ENCODE measurements around the gene CD79B. TPM values are rescaled to one million over a fixed set of nuclear protein-coding genes. Genes with fewer than 3 reads are reported as not detected.
"Not testable (repeated sequence)": the region's sequence is repeated elsewhere in the genome, so short reads cannot be mapped to it uniquely, and the experiment has no call there.

CD79B gene
- total RNA-seq, 1 donor from 2014 or later = 12.5 TPM

DNA sequence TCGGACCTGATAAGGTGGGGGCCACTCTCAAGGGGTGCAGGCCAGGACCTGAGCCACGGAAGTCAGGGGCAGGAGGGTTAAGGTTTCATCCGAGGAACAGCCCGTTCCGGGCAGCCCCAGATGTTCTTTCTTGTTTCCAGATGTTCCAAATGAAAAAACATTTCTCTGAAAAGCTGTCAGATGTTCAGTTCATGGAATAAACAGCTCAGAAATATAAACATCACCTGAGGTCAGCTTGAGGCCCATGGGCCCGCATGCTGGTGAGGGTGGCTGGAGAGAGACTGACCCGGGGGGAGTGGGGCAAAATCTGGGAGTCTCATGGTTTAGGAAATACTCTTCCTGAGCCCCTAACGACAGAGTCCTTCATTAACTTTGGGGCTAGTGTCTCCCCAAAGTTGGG, 1.5 kb upstream of the CD79B start:
- DNase-seq (ENCODE audit: low spot score) = no peak

DNA sequence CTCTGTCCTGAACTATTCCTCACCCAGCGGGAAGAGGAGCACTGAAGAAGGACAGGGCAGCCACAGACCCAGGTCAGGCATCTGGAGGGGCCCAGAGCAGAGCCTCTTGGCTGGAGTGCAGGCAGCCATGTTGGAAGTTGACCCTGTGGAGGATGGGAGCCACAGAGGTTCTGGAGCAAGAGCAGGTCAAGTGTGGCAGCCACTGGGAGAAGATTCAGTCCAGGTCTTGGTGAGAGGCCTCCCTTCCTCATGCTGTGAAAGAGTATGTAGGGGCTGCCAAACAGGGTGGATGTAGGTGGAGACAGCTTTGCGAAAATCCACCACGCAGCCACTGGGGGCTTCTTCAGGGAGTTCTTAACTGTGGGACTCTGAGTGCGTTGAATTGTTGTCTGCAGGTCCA, 590 bp upstream of the CD79B start:
- no peak for DNase-seq (ENCODE audit: low spot score)

DNA sequence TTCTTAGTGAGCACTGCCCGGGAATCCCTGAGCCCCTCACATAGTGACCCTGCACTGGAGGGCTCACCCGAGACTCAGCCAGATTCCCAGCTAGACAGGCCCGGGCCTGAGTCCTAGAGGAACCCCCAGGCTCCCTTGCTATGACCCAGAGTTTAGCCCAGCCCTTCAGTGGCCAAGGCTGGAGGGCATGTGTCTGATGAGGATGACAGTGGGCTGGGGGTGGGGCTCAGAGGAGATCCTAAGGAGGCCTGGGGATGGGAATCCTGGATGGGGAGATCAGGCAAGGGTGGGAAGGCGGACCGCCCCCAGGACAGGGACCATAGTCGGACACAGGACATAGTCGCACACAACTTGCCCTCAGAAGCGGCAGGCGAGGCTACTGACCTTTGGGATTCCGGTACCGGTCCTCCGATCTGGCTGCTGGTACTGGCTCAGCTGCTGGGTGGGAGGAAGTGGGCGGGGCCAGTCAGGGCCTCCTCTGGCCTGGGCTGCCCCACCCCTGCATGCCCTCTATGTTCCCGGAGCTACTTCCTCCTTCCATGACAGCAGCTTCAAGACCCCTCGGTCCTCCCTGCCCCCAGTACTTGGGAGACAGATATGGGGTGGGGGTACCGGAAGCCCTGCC, 1.1 kb downstream of the CD79B start:
- DNase-seq (ENCODE audit: low spot score) = peak; percentile 72

DNA sequence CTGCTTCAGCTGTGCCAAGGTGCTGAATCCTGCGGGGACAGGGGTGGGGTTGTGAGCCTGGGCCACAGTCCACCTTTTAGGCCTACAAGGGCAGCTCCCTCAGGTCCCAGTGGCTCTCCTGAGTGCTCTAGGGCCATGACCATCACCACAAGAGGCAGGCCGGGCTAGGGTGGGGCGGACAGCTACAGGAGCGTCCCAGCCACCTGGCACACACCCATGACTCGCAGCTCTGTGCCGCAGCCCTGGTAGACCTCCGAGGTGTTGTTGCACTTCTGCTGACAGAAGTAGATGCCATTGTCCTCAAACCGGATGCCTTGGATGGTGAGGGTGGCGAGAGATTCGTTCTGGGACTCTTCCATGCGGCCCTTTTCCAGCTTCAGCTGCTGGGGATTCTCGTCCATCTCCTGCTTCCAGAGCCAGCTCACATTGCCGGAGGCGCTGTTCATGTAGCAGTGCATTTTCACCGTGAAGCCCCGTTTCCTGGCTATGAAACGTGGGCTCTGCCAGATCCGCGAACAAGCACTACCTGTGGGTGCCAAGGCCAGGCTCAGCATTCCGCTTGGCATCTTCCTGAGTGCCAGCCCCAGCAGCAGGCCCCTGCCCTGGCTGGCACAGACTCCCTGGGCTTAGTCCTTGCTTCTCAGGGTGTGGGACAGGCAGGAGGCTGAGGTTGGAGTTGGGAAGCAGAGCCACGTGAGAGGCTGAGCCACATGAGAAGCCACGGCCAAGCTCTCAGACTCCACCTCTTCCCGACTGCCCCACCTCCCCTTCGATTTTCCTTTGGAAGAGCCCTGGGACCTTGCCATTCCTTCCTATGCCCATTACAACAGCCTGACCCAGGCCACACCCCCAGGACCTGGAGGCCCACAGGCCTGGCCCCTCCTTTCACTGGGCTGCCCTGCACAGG, 2.0 kb downstream of the CD79B start:
- DNase-seq (ENCODE audit: low spot score) = no peak

DNA sequence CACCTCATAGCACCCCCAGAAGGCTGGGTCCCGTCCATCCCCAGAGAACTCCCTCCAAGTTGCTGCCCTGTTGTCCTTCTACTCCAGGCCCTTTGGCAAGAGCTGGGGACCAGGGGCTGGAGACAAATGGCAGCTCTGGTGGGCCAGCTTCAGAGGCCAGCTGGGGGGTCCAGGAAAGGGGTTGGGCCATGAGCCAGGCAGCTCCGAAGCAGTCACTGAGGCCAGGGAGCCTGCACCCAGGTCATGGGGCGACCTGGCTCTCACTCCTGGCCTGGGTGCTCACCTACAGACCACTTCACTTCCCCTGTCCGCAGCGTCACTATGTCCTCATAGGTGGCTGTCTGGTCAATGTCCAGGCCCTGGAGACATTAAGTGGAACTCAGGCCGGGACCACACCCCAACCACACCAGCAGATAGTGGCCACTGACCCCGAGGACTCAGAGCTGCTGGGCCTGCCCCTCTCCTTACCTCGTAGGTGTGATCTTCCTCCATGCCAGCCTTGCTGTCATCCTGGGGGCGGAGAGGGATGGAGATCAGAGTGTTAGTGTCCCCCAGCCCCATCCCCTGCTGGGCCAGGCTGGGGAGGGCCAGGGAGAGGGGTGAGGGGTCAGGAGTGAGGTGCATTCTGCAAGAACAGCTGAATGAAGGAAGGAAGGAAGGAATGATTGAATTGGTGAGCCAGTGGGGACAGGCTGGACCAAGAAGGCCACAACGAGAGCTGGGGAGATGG, 3.0 kb downstream of the CD79B start:
- no peak for DNase-seq (ENCODE audit: low spot score)

GRCh38 chr17:63928172-63928666, 3.9 kb downstream of the CD79B start:
- no peak for DNase-seq (ENCODE audit: low spot score)

GRCh38 chr17:63927464-63928171, 4.5 kb downstream of the CD79B start:
- DNase-seq (ENCODE audit: low spot score) = no peak

GRCh38 chr17:63926164-63926563, 6.0 kb downstream of the CD79B start:
- DNase-seq (ENCODE audit: low spot score) = no peak

DNA sequence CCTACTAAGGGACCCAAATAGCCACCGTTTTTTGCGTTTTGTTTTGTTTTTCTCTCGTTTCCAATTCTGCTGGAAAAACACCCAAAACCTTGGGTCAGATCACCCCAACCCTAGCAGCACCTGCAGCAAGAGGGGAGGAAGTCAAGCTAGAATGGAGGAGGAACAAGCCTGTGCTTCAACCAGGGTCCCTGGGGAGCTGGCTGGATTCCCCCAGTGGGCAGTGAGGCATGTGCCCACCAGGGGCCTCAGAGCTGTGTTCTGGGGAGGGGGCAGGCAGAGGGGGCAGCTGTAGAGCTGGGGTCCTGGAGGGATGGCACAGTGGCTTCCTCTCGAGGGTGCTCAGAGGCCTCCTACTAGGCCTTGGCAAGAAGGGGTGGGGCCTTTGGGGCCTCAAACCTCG, 6.5 kb downstream of the CD79B start:
- DNase-seq (ENCODE audit: low spot score) = no peak

GRCh38 chr17:63922402-63922801, 9.7 kb downstream of the CD79B start:
- DNase-seq (ENCODE audit: low spot score) = not testable (repeated sequence)

GRCh38 chr17:63920779-63921178, 11.4 kb downstream of the CD79B start:
- DNase-seq (ENCODE audit: low spot score) = not testable (repeated sequence)

DNA sequence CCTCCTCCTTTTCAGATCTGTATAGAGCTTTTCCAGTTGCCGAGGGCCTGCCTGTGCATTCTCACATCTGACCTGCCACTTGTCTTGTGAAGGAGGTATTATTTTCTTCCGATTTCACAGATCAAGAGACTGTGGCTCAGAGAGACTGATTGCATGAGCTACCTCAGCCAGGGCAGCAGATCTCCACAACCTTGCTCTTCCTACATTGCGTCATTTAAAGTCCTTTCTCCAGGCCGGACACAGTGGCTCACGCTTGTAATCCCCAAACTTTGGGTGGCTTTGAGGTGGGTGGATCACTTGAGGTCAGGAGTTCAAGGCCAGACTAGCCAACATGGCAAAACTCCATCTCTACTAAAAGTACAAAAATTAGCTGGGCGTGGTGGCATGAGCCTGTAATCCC, 12.1 kb downstream of the CD79B start:
- not testable (repeated sequence) for DNase-seq (ENCODE audit: low spot score)

GRCh38 chr17:63919311-63919723, 12.8 kb downstream of the CD79B start:
- peak; percentile 67 for DNase-seq (ENCODE audit: low spot score)

- DNase-seq (ENCODE audit: low spot score) = not testable (repeated sequence)
Observed at GRCh38 chr17:63918789-63919305, 13.3 kb downstream of the CD79B start, which contains the start of gene GH1. GH1 (minus strand) TSS chr17:63918839; CDS start chr17:63918776, 63 bp downstream.

DNA sequence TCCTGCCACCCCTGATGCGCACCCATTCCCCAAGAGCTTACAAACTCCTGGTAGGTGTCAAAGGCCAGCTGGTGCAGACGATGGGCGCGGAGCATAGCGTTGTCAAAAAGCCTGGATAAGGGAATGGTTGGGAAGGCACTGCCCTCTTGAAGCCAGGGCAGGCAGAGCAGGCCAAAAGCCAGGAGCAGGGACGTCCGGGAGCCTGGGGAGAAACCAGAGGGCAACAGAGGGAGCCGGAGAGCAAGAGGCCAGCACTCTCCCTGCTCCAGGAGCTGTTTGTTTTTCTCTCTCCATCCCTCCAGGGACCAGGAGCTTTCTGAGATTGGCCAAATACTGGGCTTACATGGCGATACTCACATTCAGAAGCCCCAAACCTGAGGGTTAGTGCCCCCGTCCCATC, 13.8 kb downstream of the CD79B start:
- no peak for DNase-seq (ENCODE audit: low spot score)

DNA sequence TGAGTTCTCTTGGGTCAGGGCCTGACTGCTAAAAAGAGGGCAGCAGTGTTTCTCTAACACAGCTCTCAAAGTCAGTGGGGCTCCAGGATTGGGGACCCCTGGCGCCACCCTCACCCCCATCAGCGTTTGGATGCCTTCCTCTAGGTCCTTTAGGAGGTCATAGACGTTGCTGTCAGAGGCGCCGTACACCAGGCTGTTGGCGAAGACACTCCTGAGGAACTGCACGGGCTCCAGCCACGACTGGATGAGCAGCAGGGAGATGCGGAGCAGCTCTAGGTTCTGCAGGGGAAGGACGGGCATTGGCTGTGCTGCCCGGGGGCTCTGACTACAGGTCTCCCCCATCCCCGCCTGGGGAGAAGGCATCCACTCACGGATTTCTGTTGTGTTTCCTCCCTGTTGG, 14.5 kb downstream of the CD79B start:
- DNase-seq (ENCODE audit: low spot score) = no peak

GRCh38 chr17:63917206-63917605, 14.9 kb downstream of the CD79B start:
- DNase-seq (ENCODE audit: low spot score) = not testable (repeated sequence)

DNA sequence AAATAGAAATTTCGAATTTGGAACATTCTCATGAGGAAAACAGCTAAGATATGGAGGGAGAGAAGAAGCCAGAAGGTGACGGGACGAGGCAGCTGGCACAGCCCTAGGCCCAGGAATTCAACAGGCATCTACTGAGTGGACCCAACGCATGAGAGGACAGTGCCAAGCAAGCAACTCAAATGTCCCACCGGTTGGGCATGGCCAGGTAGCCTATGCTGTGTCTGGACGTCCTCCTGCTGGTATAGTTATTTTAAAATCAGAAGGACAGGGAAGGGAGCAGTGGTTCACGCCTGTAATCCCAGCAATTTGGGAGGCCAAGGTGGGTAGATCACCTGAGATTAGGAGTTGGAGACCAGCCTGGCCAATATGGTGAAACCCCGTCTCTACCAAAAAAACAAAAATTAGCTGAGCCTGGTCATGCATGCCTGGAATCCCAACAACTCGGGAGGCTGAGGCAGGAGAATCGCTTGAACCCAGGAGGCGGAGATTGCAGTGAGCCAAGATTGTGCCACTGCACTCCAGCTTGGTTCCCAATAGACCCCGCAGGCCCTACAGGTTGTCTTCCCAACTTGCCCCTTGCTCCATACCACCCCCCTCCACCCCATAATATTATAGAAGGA, 15.5 kb downstream of the CD79B start:
- no peak for DNase-seq (ENCODE audit: low spot score)

DNA sequence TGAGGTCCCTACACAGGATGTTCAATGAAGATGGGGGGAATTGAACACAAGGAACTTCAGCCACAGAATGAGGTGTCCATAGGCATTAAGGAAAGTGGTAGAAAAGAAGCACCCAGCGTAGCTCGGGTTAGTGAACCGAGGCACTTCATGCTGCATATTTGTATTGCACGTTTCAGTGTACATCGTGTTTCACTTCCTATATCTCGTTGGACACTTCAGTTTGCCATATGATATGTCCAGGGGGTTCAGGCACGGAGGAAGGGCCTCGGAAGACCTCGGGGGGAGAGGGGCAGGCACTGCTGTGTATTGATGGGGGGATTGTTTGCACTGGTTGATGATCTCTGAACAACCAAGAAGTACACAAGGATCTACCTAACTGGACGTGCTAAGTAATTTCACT, 16.4 kb downstream of the CD79B start:
- DNase-seq (ENCODE audit: low spot score) = not testable (repeated sequence)

DNA sequence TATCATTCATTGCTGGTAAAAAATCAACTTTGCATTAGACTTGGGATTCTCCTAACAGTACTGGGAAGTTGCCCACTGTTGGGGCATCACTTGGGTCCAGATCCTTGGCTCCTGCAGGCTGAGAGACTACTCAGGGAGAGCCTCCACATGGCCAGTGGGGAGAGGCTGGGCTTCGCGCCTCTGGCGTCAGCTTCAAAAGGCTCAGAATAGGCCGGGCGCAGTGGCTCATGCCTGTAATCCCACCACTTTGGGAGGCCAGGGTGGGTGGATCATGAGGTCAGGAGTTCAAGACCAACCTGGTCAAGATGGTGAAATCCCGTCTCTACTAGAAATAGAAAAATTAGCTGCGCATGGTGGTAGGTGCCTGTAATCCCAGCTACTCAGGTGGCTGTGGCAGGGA, 17.7 kb downstream of the CD79B start:
- DNase-seq (ENCODE audit: low spot score) = no peak

DNA sequence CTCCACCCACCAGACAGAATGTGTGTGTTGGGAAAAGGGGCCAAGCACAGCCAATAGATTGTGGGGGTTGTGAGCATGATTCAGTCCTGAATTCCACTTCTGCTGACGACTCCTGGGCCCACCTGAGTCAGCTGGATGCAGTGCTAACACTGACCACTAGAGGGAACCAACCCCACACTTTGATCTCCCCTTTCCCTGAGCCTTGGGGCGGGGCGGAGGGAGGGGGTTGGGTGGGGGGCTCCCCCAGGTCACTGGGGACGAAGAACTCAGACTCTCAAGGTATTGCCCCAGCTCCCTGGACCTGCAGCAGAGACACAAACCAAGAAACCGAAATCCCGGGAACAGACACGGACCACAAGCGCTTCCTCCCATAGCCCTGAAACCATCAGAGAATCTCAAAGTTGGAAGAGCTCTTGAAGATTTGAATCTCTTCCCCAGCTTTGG, 20.5 kb downstream of the CD79B start:
- DNase-seq (ENCODE audit: low spot score) = no peak

All from ureter (tissue), 1 donor.